Adrenal gland (tissue), 5 donors: ENCODE measurements around the gene CLDN5.

ENCODE experiments used
- POLR2A ChIP-seq, 2 donors: fragments of 450-650 bp; IDR thresholded peaks; one replicate each; pipeline ENCODE4 v1.6.1; 2017; ENCODE audit warnings: antibody characterized with exemption in 2 of 2, mild to moderate bottlenecking in 2 of 2, moderate library complexity in 1 of 2
- TF ChIP-seq, protein P1 (sequence below), 6 experiments: fragments of 450-650 bp in 4 of 6; fragments of 200-600 bp in 2 of 6; sonication (generic) in 1 of 6; IDR thresholded peaks; 1 replicate in 5 of 6; 2 replicates in 1 of 6; pipeline versions ENCODE4 v1.5.1 to v1.8.0; 2016 to 2021; ENCODE audit warnings: antibody characterized with exemption in 6 of 6, mild to moderate bottlenecking in 2 of 6, moderate library complexity in 1 of 6
- donor health status: DM: no; HTN: no; CAD: no.

DNA sequence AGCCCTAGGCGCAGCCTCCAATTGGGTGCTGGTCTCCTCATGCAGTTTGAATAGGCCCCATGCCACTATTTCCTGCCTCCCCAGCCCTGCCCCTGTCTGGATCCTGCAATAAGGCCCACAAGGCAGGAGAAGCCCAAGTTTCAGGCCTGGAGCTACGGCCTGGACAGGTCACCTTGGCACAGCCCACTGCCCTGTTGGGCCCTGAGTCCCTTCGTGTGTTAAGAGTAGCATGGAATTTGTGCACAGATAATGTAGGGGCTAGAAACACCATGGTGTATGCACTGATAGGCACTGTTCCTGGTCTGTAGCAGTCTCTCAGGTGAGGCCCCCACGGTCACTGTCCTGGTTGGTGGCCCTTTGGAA lies 24.3 kb downstream of the CLDN5 start:
- TF ChIP-seq, protein P1, sequence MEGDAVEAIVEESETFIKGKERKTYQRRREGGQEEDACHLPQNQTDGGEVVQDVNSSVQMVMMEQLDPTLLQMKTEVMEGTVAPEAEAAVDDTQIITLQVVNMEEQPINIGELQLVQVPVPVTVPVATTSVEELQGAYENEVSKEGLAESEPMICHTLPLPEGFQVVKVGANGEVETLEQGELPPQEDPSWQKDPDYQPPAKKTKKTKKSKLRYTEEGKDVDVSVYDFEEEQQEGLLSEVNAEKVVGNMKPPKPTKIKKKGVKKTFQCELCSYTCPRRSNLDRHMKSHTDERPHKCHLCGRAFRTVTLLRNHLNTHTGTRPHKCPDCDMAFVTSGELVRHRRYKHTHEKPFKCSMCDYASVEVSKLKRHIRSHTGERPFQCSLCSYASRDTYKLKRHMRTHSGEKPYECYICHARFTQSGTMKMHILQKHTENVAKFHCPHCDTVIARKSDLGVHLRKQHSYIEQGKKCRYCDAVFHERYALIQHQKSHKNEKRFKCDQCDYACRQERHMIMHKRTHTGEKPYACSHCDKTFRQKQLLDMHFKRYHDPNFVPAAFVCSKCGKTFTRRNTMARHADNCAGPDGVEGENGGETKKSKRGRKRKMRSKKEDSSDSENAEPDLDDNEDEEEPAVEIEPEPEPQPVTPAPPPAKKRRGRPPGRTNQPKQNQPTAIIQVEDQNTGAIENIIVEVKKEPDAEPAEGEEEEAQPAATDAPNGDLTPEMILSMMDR (IDR thresholded peaks at IDR 0.05): no peak
- TF ChIP-seq POLR2A (IDR thresholded peaks at IDR 0.05): no peak
